22Rv1 (cell line): ENCODE measurements around the gene ACKR3.

Experiments
- H3K27ac ChIP-seq: fragments of 450-650 bp; 2 replicates; pipeline ENCODE4 v1.5.1; 2017
- ZFX ChIP-seq: fragments of 450-650 bp; IDR thresholded peaks from 2 replicates; pipeline ENCODE4 v1.6.1; 2017; ENCODE audit warnings: antibody characterized with exemption, borderline replicate concordance
- TF ChIP-seq, protein P1 (sequence below): fragments of 450-650 bp; IDR thresholded peaks from 2 replicates; pipeline ENCODE4 v1.5.1; 2017; ENCODE audit warnings: mild to moderate bottlenecking

The ACKR3 gene

DNA sequence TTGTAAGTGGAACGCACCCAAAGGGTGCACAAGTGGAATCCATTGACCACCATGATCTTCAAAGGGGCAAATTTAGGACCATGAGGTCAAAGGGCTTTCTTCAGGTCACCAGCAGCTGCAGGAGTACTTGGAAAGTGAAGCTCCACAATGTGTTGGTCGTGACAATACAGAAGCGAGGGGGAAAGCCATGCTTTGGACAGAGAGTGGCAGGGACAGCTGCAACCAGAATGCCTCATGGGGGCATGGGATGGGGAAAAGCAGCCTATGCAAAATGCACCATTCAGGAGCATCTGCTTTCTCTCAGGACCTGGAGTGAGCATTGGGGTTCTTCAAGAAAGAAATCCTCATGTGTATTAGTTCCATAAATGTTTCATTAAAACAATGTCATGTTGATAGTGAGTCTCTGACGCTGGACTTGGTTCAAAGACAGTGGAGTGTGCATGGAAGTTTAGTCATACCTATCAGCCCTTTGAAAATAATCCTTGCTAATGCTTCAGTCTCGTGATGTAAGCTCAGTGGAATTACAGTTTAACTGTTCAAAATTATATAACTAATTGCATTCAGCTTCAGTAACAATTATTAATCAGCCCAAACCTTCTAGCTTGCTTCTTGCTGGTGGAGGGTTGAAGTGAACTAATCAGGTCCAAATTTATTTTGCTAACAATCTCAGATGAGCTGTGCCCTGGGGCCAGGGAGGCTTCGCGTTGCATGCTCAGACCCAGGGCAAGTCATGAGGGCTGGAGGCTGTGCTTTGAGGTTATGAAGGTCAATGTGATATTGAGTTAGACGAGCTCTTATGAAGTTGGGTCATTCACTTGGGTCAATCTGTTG is 41.6 kb downstream of the ACKR3 start:
- H3K27ac ChIP-seq: no peak overlapping the region
- TF ChIP-seq, protein P1, sequence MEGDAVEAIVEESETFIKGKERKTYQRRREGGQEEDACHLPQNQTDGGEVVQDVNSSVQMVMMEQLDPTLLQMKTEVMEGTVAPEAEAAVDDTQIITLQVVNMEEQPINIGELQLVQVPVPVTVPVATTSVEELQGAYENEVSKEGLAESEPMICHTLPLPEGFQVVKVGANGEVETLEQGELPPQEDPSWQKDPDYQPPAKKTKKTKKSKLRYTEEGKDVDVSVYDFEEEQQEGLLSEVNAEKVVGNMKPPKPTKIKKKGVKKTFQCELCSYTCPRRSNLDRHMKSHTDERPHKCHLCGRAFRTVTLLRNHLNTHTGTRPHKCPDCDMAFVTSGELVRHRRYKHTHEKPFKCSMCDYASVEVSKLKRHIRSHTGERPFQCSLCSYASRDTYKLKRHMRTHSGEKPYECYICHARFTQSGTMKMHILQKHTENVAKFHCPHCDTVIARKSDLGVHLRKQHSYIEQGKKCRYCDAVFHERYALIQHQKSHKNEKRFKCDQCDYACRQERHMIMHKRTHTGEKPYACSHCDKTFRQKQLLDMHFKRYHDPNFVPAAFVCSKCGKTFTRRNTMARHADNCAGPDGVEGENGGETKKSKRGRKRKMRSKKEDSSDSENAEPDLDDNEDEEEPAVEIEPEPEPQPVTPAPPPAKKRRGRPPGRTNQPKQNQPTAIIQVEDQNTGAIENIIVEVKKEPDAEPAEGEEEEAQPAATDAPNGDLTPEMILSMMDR: no peak
- no peak for TF ChIP-seq ZFX

DNA sequence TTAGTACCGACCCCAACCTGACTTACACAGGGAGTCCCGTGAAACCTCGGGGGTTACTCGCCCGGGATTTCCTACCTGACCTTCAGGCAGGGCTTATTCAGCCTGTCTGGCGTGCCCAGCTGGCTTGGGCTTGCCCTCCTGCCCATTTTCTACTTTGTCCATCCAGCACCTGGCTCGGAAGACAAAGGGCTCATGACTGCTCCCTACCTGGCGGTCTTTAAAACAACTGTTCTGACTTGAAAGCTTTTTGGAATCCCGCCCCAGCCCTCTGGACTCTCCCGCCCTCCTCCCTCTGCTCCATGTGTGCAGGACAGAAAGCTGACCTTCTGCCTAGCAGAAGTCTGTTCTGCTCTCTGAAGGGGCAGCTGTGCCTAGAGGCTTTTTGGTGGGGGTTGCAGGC is 43.1 kb downstream of the ACKR3 start:
- H3K27ac ChIP-seq: no peak overlapping the region
- no peak for TF ChIP-seq ZFX
- TF ChIP-seq, protein P1: no peak

DNA sequence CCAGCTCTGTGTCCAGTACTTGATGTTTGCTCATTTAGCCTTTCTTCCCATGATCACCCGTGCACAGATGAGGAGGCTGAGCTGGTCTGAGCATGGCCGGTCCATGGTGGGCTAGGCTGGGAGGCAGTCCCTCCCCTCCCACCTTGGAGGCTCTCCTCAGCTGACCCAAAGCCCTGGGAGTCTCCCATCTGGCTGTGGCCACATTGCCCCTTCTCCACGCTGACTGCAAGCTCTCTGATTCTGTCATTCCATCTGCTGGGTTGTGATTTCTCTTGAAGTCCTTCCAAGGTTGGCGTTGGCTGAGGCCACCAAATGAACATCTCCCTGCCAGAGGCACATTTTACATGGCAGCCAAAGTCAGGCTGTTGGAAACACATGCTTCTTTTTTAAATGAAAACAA is 44.0 kb downstream of the ACKR3 start:
- TF ChIP-seq ZFX: no peak
- TF ChIP-seq, protein P1: no peak
- H3K27ac ChIP-seq: no peak overlapping the region

DNA sequence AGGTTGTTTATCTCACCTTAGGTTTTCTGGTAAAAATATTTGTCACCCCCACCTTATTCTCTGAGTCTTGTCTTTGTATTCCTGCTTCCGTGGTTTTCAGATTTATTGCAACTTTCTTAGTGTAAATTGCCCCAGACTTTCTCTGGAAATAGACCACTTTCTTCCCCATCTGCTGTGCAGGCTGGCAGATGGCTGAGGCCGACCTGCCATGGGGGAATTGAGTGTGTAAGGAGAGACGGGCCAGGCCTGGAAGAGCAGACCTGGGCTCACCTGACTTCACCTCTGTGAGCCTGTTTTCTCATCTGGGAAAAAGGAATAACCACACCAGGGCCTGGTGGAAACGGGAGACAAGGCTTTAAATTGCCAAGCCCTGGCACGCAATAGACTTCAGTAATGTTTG is 44.9 kb downstream of the ACKR3 start:
- no peak overlapping the region for H3K27ac ChIP-seq
- TF ChIP-seq, protein P1: no peak
- TF ChIP-seq ZFX: no peak

DNA sequence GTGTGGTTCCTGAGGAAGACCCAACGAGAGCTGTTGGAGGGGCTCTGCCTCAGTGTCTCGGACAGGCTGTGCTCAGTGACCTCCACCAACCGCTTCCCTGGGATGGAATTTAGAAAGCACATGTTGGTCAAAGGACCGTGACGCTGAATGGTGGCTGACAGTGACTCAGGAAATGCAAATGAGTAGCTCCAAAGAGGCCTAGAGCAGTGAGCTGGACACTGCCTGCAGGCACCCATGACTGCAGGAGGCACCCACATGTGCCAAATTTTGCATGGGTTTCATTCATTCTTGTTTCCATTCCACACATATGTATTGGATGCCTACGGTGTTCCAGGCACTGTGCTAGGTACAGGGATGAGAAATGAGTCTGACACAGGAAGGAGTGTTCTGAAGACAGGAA is 46.4 kb downstream of the ACKR3 start:
- TF ChIP-seq, protein P1: no peak
- no peak for TF ChIP-seq ZFX
- H3K27ac ChIP-seq: no peak overlapping the region

DNA sequence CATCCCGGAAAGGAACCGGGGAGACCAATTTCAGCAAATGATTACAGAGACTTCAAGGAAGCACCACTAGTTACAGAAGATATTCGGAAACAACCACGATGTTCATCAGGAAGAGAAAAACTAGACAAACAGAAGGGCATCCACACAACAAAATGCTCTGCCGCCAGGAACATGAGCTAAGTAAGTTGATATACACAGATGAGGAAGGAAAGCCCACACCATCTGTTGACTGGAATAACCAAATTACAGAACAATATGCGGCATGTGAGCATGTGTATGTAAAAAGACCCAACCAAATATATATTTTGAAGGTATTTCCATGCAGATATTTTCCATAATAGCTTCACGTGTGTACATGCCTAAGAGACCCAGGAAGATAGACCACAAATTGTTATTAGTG is 47.0 kb downstream of the ACKR3 start:
- TF ChIP-seq, protein P1: no peak
- no peak for TF ChIP-seq ZFX

DNA sequence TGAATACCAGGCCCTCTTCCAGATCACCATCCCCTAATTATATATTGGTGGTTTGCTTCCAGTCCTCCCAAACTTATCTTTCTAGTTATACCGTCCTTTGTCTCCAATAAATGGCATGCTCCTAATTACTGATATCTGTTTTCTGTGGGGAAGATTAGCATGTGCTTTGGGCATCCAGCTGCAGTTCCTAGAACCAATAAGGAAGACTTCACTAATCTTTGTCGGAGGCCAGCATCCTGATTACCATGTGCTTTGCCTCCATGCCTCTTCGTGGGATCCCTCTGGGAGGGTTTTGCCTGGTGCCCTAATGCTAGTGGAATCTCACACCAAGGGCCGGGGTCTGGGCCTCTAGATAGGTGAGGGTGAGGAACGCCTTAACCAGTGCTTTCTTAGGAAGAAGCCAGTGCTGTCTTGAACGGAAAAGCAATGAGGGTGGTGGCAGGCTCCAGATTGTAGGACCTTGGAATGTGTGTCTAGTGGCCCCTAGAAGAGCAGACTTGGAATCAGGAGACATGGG is 47.7 kb downstream of the ACKR3 start:
- no peak for TF ChIP-seq ZFX
- TF ChIP-seq, protein P1: no peak
- H3K27ac ChIP-seq: no peak overlapping the region

More for the DNA sequence above, 47.0 kb downstream of the ACKR3 start:
- H3K27ac ChIP-seq: no peak overlapping the region
